ENCODE measurements around the gene PTGDR. TPM values are rescaled to one million over a fixed set of nuclear protein-coding genes. Genes with fewer than 3 reads are reported as not detected.

PTGDR gene
- total RNA-seq, 1 donor from 2014 or later: not detected

- Mint-ChIP-seq H3K4me3 (no peak overlapping the region), H3K36me3 (ENCODE audit: low read depth) (no peaks in the 10 kb centered on the region), H3K4me1 (peaks cover 28% of the 10 kb centered on the region), H3K27me3 (no peaks in the 10 kb centered on the region), H3K9me3 (no peaks in the 10 kb centered on the region), H3K27ac (no peak overlapping the region)
- POLR2A ChIA-PET: interaction anchor here (0.6 kb wide), 1 partner anchor 756 kb away, joined by 4 read pairs; no protein-coding TSS in a partner anchor
- intact Hi-C loops (cut with micrococcal nuclease): no loop called here
- DNase-seq (no peak), ATAC-seq (ENCODE audit: low read depth) (no peak)
- CTCF ChIA-PET: no interaction called here
- no peak for TF ChIP-seq CTCF (IDR thresholded peaks at IDR 0.05)
Observed at GRCh38 chr14:52227619-52228222, 39.8 kb upstream of the PTGDR start.

GRCh38 chr14:52233693-52234092, 33.8 kb upstream of the PTGDR start:
- no peak for DNase-seq
- H3K36me3 Mint-ChIP-seq (ENCODE audit: low read depth): no peaks in the 10 kb centered on the region
- no peak overlapping the region for H3K4me3 Mint-ChIP-seq
- no peak for TF ChIP-seq CTCF (IDR thresholded peaks at IDR 0.05)
- no peaks in the 10 kb centered on the region for H3K9me3 Mint-ChIP-seq
- H3K27me3 Mint-ChIP-seq: peaks cover 17% of the 10 kb centered on the region
- ATAC-seq (ENCODE audit: low read depth): no peak
- POLR2A ChIA-PET: no interaction called here
- H3K4me1 Mint-ChIP-seq: peaks cover 36% of the 10 kb centered on the region
- CTCF ChIA-PET: no interaction called here
- no peak overlapping the region for H3K27ac Mint-ChIP-seq
- intact Hi-C loops (cut with micrococcal nuclease): no loop called here

- H3K9me3 Mint-ChIP-seq: no peaks in the 10 kb centered on the region
- DNase-seq: no peak
- ATAC-seq (ENCODE audit: low read depth): no peak
- peaks cover 21% of the 10 kb centered on the region for H3K4me1 Mint-ChIP-seq
- no peak overlapping the region for H3K27ac Mint-ChIP-seq
- no peak for TF ChIP-seq CTCF (IDR thresholded peaks at IDR 0.05)
- H3K36me3 Mint-ChIP-seq (ENCODE audit: low read depth): no peaks in the 10 kb centered on the region
- ChIA-PET CTCF (no interaction called here), POLR2A (no interaction called here)
- peaks cover 17% of the 10 kb centered on the region for H3K27me3 Mint-ChIP-seq
- peak overlapping the region; percentile 16 for H3K4me3 Mint-ChIP-seq
- intact Hi-C loops (cut with micrococcal nuclease): no loop called here
Observed at GRCh38 chr14:52235434-52235833, 32.1 kb upstream of the PTGDR start.

- Mint-ChIP-seq H3K27me3 (peaks cover 20% of the 10 kb centered on the region), H3K4me3 (no peak overlapping the region), H3K36me3 (ENCODE audit: low read depth) (no peaks in the 10 kb centered on the region), H3K27ac (no peak overlapping the region), H3K9me3 (no peaks in the 10 kb centered on the region), H3K4me1 (peaks cover 22% of the 10 kb centered on the region)
- ATAC-seq (ENCODE audit: low read depth) (no peak), DNase-seq (no peak)
- ChIA-PET CTCF (no interaction called here), POLR2A (no interaction called here)
- intact Hi-C loops (cut with micrococcal nuclease): no loop called here
- no peak for TF ChIP-seq CTCF (IDR thresholded peaks at IDR 0.05)
Observed at GRCh38 chr14:52235866-52236510, 31.5 kb upstream of the PTGDR start.

GRCh38 chr14:52238682-52239081, 28.8 kb upstream of the PTGDR start:
- no peak for TF ChIP-seq CTCF (IDR thresholded peaks at IDR 0.05)
- peaks cover 18% of the 10 kb centered on the region for H3K27me3 Mint-ChIP-seq
- ChIA-PET CTCF (no interaction called here), POLR2A (no interaction called here)
- no peaks in the 10 kb centered on the region for H3K36me3 Mint-ChIP-seq (ENCODE audit: low read depth)
- H3K4me3 Mint-ChIP-seq: no peak overlapping the region
- no peak for DNase-seq
- ATAC-seq (ENCODE audit: low read depth): no peak
- H3K27ac Mint-ChIP-seq: no peak overlapping the region
- peaks cover 23% of the 10 kb centered on the region for H3K4me1 Mint-ChIP-seq
- intact Hi-C loops (cut with micrococcal nuclease): no loop called here
- H3K9me3 Mint-ChIP-seq: no peaks in the 10 kb centered on the region

Measured in activated B cell treated with CpG ODN at 0.5 μM for 24 hours (primary cell).